A549 (cell line): ENCODE measurements around the gene DYSF. TPM values are rescaled to one million over a fixed set of nuclear protein-coding genes. Genes with fewer than 3 reads are reported as not detected.

Source experiments
- ATAC-seq, 2 experiments: fragments of 200-7000 bp in 1 of 2; fragments of >200 bp in 1 of 2; cut with Nextera tagmentation in 1 of 2; cut with Tn5 transposase in 1 of 2; 3 replicates each; pipeline versions ENCODE4 v1.8.0 to v1.9.1; 2018 to 2020; ENCODE audit warnings: mild to moderate bottlenecking in 1 of 2, moderate library complexity in 1 of 2
- CTCF ChIA-PET: fragments of 300-600 bp; sonication (Branson Sonifier 250); formaldehyde crosslinking; extraction: SDS; loops from one replicate; lab custom pipeline; 2021; ENCODE audit warnings: antibody characterized with exemption, inconsistent platforms; lab: Yijun Ruan, JAX
- POLR2A ChIA-PET: fragments of 350-600 bp; formaldehyde crosslinking; extraction: SDS; loops from one replicate; lab custom pipeline; 2021; ENCODE audit warnings: antibody characterized with exemption, inconsistent platforms; lab: Yijun Ruan, JAX
- DNase-seq, 2 experiments: peaks; one replicate each; pipeline versions ENCODE4 v3.0.0 to v3.0.0-alpha.2; 2011 to 2016; ENCODE audit warnings: low read depth in 1 of 2, low spot score in 1 of 2
- FAIRE-seq: peaks from 2 replicates; lab custom pipeline; 2011; peaks lifted over from hg19 to GRCh38; lab: Jason Lieb, UNC
- H3K27ac ChIP-seq, 2 experiments: fragments of >200 bp; sonication (Bioruptor Twin); formaldehyde crosslinking; 3 replicates each; pipeline ENCODE4 v1.5.1; 2016 to 2017
- H3K4me1 ChIP-seq: fragments of >200 bp; sonication (Bioruptor Twin); formaldehyde crosslinking; 3 replicates; pipeline ENCODE4 v1.6.1; 2016
- H3K4me2 ChIP-seq: fragments of >200 bp; sonication (Bioruptor Twin); formaldehyde crosslinking; 3 replicates; pipeline ENCODE4 v1.6.1; 2016
- H3K4me3 ChIP-seq: fragments of >200 bp; sonication (Bioruptor Twin); formaldehyde crosslinking; 3 replicates; pipeline ENCODE4 v1.5.1; 2016
- H3K9me3 ChIP-seq: fragments of >200 bp; sonication (Bioruptor Twin); formaldehyde crosslinking; 3 replicates; pipeline ENCODE4 v1.6.1; 2016
- BCL3 ChIP-seq: fragments of >200 bp; sonication (Bioruptor Twin); formaldehyde crosslinking; IDR thresholded peaks from 3 replicates; pipeline ENCODE4 v1.6.1; 2016
- BHLHE40 ChIP-seq: IDR thresholded peaks from 2 replicates; pipeline ENCODE4 v1.6.1; 2012; ENCODE audit warnings: low read depth, low read length, inconsistent platforms
- CBX2 ChIP-seq: fragments of 200-600 bp; sonication (generic); IDR thresholded peaks from 2 replicates; pipeline ENCODE4 v1.6.1; 2016; ENCODE audit warnings: low read depth, mild to moderate bottlenecking, borderline replicate concordance
- CEBPB ChIP-seq, 2 experiments: fragments of >200 bp in 1 of 2; sonication (Bioruptor Twin) in 1 of 2; formaldehyde crosslinking in 1 of 2; IDR thresholded peaks; 2 replicates each; pipeline ENCODE4 v1.6.1; 2012 to 2016
- CHD2 ChIP-seq: fragments of 150-350 bp; IDR thresholded peaks from 2 replicates; pipeline ENCODE4 v1.6.1; 2014; ENCODE audit warnings: low read length; ENCODE audit not compliant: partially characterized antibody
- EHF ChIP-seq: fragments of 250-450 bp; sonication (Bioruptor Pico); IDR thresholded peaks from 2 replicates; pipeline ENCODE4 v1.5.0; 2020; ENCODE audit warnings: mild to moderate bottlenecking
- ESRRA ChIP-seq: fragments of 150-350 bp; IDR thresholded peaks from 2 replicates; pipeline ENCODE4 v1.6.1; 2014; ENCODE audit warnings: mild to moderate bottlenecking, low read length, borderline replicate concordance
- FOXS1 ChIP-seq: fragments of 250-450 bp; sonication (Bioruptor Pico); IDR thresholded peaks from 2 replicates; pipeline ENCODE4 v1.5.0; 2020; ENCODE audit warnings: mild to moderate bottlenecking, moderate library complexity
- HDAC2 ChIP-seq: fragments of 200-600 bp; sonication (generic); IDR thresholded peaks from 2 replicates; pipeline ENCODE4 v1.6.1; 2016
- HOXA7 ChIP-seq: fragments of 250-450 bp; sonication (Bioruptor Pico); IDR thresholded peaks from 2 replicates; pipeline ENCODE4 v1.5.0; 2020; ENCODE audit warnings: mild to moderate bottlenecking, moderate library complexity
- HOXB5 ChIP-seq: fragments of 250-450 bp; sonication (Bioruptor Pico); IDR thresholded peaks from 2 replicates; pipeline ENCODE4 v1.5.0; 2020; ENCODE audit warnings: mild to moderate bottlenecking, moderate library complexity
- JUNB ChIP-seq: fragments of >200 bp; sonication (Bioruptor Twin); formaldehyde crosslinking; IDR thresholded peaks from 2 replicates; pipeline ENCODE4 v1.6.1; 2016
- KDM1A ChIP-seq: fragments of 200-600 bp; sonication (generic); IDR thresholded peaks from 2 replicates; pipeline ENCODE4 v1.6.1; 2016; ENCODE audit warnings: low read depth, mild to moderate bottlenecking
- MYC ChIP-seq: IDR thresholded peaks from 2 replicates; pipeline ENCODE4 v1.6.1; 2012; ENCODE audit warnings: mild to moderate bottlenecking, inconsistent platforms, low read length, improper control_type of control experiment, borderline replicate concordance
- NPAS2 ChIP-seq: fragments of 250-450 bp; sonication (Bioruptor Pico); IDR thresholded peaks from 2 replicates; pipeline ENCODE4 v1.8.0; 2022; ENCODE audit warnings: mild to moderate bottlenecking, moderate library complexity, borderline replicate concordance
- NR3C1 ChIP-seq: fragments of >200 bp; sonication (Bioruptor Twin); formaldehyde crosslinking; IDR thresholded peaks from 3 replicates; pipeline ENCODE4 v1.6.1; 2017
- RARB ChIP-seq: fragments of 250-450 bp; sonication (Bioruptor Pico); IDR thresholded peaks from 2 replicates; pipeline ENCODE4 v1.8.0; 2021; ENCODE audit warnings: mild to moderate bottlenecking, moderate library complexity
- RCOR1 ChIP-seq: fragments of 150-350 bp; IDR thresholded peaks from 2 replicates; pipeline ENCODE4 v1.6.1; 2014; ENCODE audit warnings: antibody characterized with exemption, low read length, low read depth
- SMC3 ChIP-seq: fragments of >200 bp; sonication (Bioruptor Twin); formaldehyde crosslinking; IDR thresholded peaks from 3 replicates; pipeline ENCODE4 v1.6.1; 2018; ENCODE audit warnings: inconsistent platforms
- ZC3H11A ChIP-seq: fragments of 450-650 bp; IDR thresholded peaks from 2 replicates; pipeline ENCODE4 v1.6.1; 2014; ENCODE audit warnings: antibody characterized with exemption, mild to moderate bottlenecking
- ZFP36 ChIP-seq: fragments of 450-650 bp; IDR thresholded peaks from 2 replicates; pipeline ENCODE4 v1.6.1; 2014; ENCODE audit warnings: borderline replicate concordance; ENCODE audit not compliant: partially characterized antibody
- ZNF302 ChIP-seq: fragments of 250-450 bp; sonication (Bioruptor Pico); IDR thresholded peaks from 2 replicates; pipeline ENCODE4 v1.9.0; 2021; ENCODE audit warnings: inconsistent platforms, mild to moderate bottlenecking, moderate library complexity
- WGBS: methylation state at CpG from one replicate; pipeline ENCODE4 v1.1.6; 2017; ENCODE audit errors: missing lambda C conversion rate; 5-methylcytosine and 5-hydroxymethylcytosine counted together
- polyA plus RNA-seq, 4 experiments: library from polyadenylated mRNA; depleted of rRNA in 3 of 4; stranded (reverse); fragments of >200 nt; fragmentation: RNase III in 1 of 4; extraction: RNeasy Plus Mini Kit Qiagen cat#74134 plus additional on column Dnase treatment in 1 of 4; gene quantifications; 2 replicates in 3 of 4; 3 replicates in 1 of 4; pipeline ENCODE4 v1.2.3, GENCODE V29; 2011 to 2017
- TF ChIP-seq, protein P1 (sequence below): fragments of 150-350 bp; IDR thresholded peaks from 2 replicates; pipeline ENCODE4 v1.6.1; 2014; ENCODE audit warnings: low read depth, mild to moderate bottlenecking, low read length
- TF ChIP-seq, protein P2 (sequence below): fragments of 250-450 bp; sonication (Bioruptor Pico); IDR thresholded peaks from 2 replicates; pipeline ENCODE4 v1.5.0; 2021; ENCODE audit warnings: mild to moderate bottlenecking, moderate library complexity, borderline replicate concordance
- TF ChIP-seq, protein P3 (sequence below): IDR thresholded peaks from 2 replicates; pipeline ENCODE4 v1.6.1; 2012
- TF ChIP-seq, protein P4 (sequence below): fragments of 200-600 bp; sonication (generic); IDR thresholded peaks from 2 replicates; pipeline ENCODE4 v1.6.1; 2016; ENCODE audit warnings: antibody characterized with exemption, mild to moderate bottlenecking, moderate library complexity

The DYSF gene
- polyA plus RNA-seq, 2 of the 4 experiments (the other 2 are of a cell fraction) = 0.36 to 0.98 TPM

DNA sequence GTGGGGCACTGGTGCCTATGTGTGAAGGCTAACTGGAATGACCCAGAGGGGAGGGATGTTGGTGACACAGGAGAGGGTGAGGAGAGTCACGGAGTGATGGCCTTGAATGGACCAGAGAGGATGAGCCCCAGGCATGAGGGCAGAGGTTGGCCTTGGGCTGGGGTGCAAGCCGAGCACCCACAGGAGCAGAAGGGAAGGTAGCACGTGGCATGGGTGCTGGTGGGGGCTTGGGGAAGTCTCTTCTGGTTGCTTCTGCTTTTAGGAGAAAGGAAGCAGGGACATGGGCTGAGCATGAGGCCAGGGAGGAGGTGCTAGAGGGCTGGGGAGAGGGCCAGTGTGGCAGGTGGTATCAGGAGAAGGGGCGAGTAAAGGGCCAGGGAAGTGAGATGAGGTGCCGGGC, 183.8 kb downstream of the DYSF start:
- ChIA-PET CTCF (no interaction called here), POLR2A (no interaction called here)
- FAIRE-seq = no peak
- H3K4me1 ChIP-seq = no peaks in the 10 kb centered on the region
- H3K27ac ChIP-seq = no peak overlapping the region
- no peak overlapping the region for H3K4me3 ChIP-seq
- H3K4me2 ChIP-seq = no peak overlapping the region
- TF ChIP-seq HOXA7 (no peak), CBX2 (no peak), SMC3 (no peak), RARB (CRISPR knock-in tag) (no peak), MYC (no peak), FOXS1 (CRISPR knock-in tag) (no peak), EHF (CRISPR knock-in tag) (no peak), ZC3H11A (no peak), RCOR1 (no peak), HDAC2 (no peak), NPAS2 (CRISPR knock-in tag) (no peak)
- TF ChIP-seq, all 56 proteins: peak for 0
- ATAC-seq (peak in 1 of 2 experiments; percentile 31; a peak in 1 of 6 replicates), DNase-seq (no peak)
- WGBS = 49% methylated on average over 5 of the region's 5 CpGs
- no peaks in the 10 kb centered on the region for H3K9me3 ChIP-seq

DNA sequence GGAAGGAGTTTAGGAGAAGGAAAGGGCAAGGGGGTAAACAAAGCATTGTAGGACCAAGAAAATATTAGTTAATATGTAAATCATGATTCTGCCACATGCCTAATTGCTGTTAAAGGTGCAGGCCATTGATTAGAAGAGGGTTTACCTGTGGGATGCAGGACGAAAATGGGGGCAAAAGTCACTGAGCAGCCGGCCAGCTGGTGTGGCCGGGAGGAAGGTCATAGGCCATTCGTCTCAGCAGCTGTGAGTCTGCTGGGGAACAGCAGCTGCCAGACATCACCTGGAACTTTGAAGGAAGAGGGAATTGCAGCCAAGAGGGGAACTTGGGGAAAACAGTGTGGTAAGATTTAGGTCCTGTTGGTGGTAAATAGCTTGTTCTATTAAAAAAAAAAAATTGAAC, 184.4 kb downstream of the DYSF start:
- FAIRE-seq = no peak
- no peak for DNase-seq
- Histone ChIP-seq H3K9me3 (no peaks in the 10 kb centered on the region), H3K27ac (no peak overlapping the region), H3K4me2 (no peak overlapping the region), H3K4me1 (no peaks in the 10 kb centered on the region), H3K4me3 (no peak overlapping the region)
- WGBS = 45% methylated on average over 4 of the region's 4 CpGs
- ChIA-PET CTCF (no interaction called here), POLR2A (no interaction called here)
- no peak for TF ChIP-seq SMC3
- no peak for TF ChIP-seq CHD2
- TF ChIP-seq, protein P1, sequence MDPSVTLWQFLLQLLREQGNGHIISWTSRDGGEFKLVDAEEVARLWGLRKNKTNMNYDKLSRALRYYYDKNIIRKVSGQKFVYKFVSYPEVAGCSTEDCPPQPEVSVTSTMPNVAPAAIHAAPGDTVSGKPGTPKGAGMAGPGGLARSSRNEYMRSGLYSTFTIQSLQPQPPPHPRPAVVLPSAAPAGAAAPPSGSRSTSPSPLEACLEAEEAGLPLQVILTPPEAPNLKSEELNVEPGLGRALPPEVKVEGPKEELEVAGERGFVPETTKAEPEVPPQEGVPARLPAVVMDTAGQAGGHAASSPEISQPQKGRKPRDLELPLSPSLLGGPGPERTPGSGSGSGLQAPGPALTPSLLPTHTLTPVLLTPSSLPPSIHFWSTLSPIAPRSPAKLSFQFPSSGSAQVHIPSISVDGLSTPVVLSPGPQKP = no peak
- no peak for TF ChIP-seq BHLHE40
- no peak for TF ChIP-seq ZFP36
- TF ChIP-seq ZNF302 = no peak
- TF ChIP-seq KDM1A = no peak
- TF ChIP-seq, protein P2, sequence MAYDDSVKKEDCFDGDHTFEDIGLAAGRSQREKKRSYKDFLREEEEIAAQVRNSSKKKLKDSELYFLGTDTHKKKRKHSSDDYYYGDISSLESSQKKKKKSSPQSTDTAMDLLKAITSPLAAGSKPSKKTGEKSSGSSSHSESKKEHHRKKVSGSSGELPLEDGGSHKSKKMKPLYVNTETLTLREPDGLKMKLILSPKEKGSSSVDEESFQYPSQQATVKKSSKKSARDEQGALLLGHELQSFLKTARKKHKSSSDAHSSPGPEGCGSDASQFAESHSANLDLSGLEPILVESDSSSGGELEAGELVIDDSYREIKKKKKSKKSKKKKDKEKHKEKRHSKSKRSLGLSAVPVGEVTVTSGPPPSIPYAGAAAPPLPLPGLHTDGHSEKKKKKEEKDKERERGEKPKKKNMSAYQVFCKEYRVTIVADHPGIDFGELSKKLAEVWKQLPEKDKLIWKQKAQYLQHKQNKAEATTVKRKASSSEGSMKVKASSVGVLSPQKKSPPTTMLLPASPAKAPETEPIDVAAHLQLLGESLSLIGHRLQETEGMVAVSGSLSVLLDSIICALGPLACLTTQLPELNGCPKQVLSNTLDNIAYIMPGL = no peak
- no peak for TF ChIP-seq NR3C1
- no peak for TF ChIP-seq CEBPB (IDR thresholded peaks at IDR 0.05)
- TF ChIP-seq JUNB = no peak
- TF ChIP-seq, protein P3, sequence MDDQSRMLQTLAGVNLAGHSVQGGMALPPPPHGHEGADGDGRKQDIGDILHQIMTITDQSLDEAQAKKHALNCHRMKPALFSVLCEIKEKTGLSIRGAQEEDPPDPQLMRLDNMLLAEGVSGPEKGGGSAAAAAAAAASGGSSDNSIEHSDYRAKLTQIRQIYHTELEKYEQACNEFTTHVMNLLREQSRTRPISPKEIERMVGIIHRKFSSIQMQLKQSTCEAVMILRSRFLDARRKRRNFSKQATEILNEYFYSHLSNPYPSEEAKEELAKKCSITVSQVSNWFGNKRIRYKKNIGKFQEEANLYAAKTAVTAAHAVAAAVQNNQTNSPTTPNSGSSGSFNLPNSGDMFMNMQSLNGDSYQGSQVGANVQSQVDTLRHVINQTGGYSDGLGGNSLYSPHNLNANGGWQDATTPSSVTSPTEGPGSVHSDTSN = no peak
- no peak for TF ChIP-seq ESRRA
- TF ChIP-seq, protein P4, sequence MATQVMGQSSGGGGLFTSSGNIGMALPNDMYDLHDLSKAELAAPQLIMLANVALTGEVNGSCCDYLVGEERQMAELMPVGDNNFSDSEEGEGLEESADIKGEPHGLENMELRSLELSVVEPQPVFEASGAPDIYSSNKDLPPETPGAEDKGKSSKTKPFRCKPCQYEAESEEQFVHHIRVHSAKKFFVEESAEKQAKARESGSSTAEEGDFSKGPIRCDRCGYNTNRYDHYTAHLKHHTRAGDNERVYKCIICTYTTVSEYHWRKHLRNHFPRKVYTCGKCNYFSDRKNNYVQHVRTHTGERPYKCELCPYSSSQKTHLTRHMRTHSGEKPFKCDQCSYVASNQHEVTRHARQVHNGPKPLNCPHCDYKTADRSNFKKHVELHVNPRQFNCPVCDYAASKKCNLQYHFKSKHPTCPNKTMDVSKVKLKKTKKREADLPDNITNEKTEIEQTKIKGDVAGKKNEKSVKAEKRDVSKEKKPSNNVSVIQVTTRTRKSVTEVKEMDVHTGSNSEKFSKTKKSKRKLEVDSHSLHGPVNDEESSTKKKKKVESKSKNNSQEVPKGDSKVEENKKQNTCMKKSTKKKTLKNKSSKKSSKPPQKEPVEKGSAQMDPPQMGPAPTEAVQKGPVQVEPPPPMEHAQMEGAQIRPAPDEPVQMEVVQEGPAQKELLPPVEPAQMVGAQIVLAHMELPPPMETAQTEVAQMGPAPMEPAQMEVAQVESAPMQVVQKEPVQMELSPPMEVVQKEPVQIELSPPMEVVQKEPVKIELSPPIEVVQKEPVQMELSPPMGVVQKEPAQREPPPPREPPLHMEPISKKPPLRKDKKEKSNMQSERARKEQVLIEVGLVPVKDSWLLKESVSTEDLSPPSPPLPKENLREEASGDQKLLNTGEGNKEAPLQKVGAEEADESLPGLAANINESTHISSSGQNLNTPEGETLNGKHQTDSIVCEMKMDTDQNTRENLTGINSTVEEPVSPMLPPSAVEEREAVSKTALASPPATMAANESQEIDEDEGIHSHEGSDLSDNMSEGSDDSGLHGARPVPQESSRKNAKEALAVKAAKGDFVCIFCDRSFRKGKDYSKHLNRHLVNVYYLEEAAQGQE = no peak
- TF ChIP-seq HOXB5 (CRISPR knock-in tag) = no peak
- TF ChIP-seq BCL3 = no peak
- no peak for TF ChIP-seq CBX2
- ATAC-seq = no peak
